Urinary bladder (tissue), 4 donors: Measurements from ENCODE around the gene CHMP2A. TPM values are rescaled to one million over a fixed set of nuclear protein-coding genes. Genes with fewer than 3 reads are reported as not detected.

ENCODE experiments used
- DNase-seq: peaks from one replicate; pipeline ENCODE4 v3.0.0-alpha.2; 2015; ENCODE audit errors: extremely low spot score
- H3K27ac ChIP-seq: one replicate; pipeline ENCODE4 v1.5.1; 2013; ENCODE audit warnings: low read depth, mild to moderate bottlenecking, moderate library complexity
- H3K36me3 ChIP-seq: one replicate; pipeline ENCODE4 v1.6.1; 2013; ENCODE audit warnings: mild to moderate bottlenecking, moderate library complexity; ENCODE audit not compliant: insufficient read depth
- H3K4me1 ChIP-seq: one replicate; pipeline ENCODE4 v1.6.1; 2013; ENCODE audit warnings: mild to moderate bottlenecking, moderate library complexity; ENCODE audit not compliant: insufficient read depth
- H3K4me3 ChIP-seq: one replicate; pipeline ENCODE4 v1.5.1; 2013; ENCODE audit warnings: low read depth, low read length
- WGBS: extraction: QIAGEN DNeasy Blood & Tissue Kit; methylation state at CpG from one replicate; pipeline ENCODE4 v1.1.7; 2013; 5-methylcytosine and 5-hydroxymethylcytosine counted together
- polyA plus RNA-seq: library from polyadenylated mRNA; stranded (reverse); fragments of 200-250 nt; gene quantifications from one replicate; pipeline ENCODE4 v1.2.3, GENCODE V29; 2013
- total RNA-seq: library from RNA; depleted of rRNA; stranded (reverse); fragments of >200 nt; gene quantifications from one replicate; pipeline ENCODE4 v1.2.3, GENCODE V29; 2014
- donor health status: healthy with polysubstance abuse.
- donor health status: healthy.

The CHMP2A gene
- total and polyA plus RNA-seq, 2 donors: 38.4 to 212 TPM

DNA sequence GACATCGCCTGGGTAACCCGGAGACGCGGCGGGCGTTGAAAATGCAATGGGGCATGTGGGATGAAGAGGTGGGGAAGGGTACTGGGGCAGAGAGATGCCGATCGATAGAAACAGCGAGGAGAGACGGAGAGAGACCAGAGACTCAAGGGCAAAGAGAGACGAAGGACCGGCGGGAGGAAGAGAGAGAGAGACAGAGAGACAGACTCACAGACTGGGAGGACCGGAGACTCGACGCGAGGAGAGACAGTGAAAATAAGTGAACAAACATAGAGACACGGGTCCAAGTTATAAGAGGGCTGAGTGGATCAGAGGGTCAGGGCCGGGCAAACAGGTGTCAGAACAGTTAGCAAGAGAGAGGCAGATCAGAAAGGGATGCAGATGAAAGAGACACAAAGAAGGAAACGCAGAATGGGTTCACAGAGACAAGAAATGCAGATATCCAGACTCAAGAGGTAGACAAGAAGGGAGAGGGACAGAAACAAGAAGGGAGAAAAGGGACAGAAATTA, 18.8 kb upstream of the CHMP2A start:
- Histone ChIP-seq H3K27ac (peak overlapping the region; percentile 93), H3K4me3 (peak overlapping the region; percentile 29), H3K36me3 (no peaks in the 10 kb centered on the region), H3K4me1 (no peaks in the 10 kb centered on the region)
- under 1% methylated on average over 20 of the region's 20 CpGs for WGBS
- DNase-seq: no peak

DNA sequence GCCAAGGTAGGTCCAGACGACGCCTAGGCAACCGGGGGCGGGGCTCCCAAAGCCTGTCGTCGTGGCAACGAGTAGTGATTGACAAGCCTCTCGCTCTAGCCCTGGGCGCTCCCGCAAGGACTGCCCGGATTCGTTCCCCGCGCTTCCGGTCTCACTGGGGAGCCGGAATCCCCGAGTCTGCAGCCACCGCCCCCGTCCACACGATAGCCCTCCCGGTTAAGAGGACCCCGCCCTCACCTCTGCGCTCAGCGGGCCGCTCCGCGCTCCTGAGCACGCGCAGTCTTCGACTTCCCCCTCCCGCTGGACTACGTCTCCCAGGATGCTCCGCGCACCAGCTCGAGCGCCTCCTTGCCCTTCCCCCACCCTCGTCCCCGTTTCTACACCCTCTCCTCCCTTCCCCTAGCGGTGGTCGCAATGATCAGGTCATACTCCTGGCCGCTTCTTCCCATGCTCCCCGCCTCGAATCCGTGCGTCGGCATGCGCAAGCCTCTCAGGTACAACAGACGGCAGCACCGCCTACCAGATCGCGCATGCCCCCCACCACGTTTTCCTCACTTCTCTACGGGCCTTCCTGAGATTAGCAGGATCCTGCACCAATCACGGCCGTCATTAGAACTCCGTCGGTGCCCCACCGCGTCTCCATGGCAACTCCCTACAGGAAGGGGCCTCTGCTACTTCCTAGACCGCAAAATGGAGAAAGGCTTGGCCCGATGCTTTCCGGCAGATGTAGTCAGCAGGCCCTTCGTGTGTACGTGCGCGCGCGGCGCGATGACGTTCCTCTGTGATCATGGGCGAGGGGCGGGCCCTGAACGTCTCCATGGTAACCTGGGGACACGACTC, 18.1 kb upstream of the CHMP2A start, which contains the start of gene MZF1:
MZF1 (minus strand) TSS at position 518 of the 840 bp plus-strand sequence. CDS start 1,946 bp downstream, outside the sequence.
- DNase-seq: peak; percentile 100
- peak within 1 kb of the TSS; percentile 93 for H3K27ac ChIP-seq
- H3K36me3 ChIP-seq: no peaks in the 10 kb centered on the region
- peak within 1 kb of the TSS; percentile 45 for H3K4me3 ChIP-seq
- whole genome bisulfite sequencing: under 1% methylated on average over 75 of the region's 75 CpGs
- H3K4me1 ChIP-seq: no peaks in the 10 kb centered on the region

DNA sequence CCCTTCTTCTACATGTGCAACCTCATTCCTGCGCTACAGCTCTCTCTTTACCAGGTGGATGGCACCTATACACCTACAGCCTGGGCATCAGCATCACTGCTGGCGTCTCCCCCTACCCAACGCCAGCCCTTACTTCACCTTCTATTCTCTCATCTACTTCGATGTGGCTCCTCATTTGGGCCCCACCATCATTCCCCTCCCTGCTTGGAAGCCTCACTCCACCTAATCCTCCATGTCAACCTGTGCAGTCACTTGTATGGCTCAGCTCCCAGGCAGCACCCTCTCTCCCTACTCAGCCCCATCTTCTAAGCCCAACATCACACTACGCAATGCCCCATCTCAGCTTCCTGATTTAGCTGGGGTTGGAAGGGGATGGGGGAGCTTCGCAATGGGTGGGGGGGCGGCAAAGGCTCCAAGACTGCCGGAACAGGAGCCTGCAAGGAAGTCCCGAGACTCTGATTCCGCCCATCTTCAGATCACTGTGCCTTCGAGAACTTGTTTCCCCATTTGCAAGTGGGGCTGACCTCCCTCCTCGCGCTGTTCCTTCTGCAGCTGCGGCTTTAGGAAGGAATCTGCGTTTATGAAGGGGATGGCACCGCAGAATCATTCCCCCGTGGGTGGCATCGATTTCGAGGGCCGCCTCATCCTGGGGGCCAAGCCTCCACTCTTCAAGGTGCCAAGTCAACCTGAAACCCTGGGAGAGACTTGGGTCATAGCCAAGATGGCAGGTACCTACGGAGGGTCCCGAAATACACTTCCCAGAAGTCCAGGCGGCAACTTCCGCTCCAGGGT, 17.3 kb upstream of the CHMP2A start:
- Histone ChIP-seq H3K4me1 (no peaks in the 10 kb centered on the region), H3K36me3 (no peaks in the 10 kb centered on the region), H3K4me3 (peak overlapping the region; percentile 45), H3K27ac (no peak overlapping the region)
- 40% methylated on average over 24 of the region's 24 CpGs for WGBS
- no peak for DNase-seq

DNA sequence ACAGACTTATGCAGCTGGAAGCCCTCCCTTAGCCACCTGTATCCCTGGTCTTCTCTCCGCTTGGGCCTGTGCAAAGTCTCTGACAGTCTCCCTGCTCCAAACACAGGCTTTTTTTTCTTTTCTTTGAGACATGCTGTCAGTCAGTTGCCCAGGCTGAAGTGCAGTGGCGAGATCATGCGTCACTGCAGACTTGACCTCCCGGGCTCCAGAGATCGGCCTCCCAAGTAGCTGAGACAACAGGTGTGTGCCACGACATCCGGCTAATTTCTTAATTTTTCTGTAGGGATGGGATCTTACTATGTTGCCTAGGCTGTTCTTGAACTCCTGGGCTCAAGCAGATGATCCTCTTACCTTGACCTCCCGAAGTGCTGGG, 16.7 kb upstream of the CHMP2A start:
- Histone ChIP-seq H3K36me3 (no peaks in the 10 kb centered on the region), H3K4me1 (no peaks in the 10 kb centered on the region), H3K27ac (no peak overlapping the region), H3K4me3 (no peak overlapping the region)
- no peak for DNase-seq
- 97% methylated on average over 8 of the region's 8 CpGs for WGBS

DNA sequence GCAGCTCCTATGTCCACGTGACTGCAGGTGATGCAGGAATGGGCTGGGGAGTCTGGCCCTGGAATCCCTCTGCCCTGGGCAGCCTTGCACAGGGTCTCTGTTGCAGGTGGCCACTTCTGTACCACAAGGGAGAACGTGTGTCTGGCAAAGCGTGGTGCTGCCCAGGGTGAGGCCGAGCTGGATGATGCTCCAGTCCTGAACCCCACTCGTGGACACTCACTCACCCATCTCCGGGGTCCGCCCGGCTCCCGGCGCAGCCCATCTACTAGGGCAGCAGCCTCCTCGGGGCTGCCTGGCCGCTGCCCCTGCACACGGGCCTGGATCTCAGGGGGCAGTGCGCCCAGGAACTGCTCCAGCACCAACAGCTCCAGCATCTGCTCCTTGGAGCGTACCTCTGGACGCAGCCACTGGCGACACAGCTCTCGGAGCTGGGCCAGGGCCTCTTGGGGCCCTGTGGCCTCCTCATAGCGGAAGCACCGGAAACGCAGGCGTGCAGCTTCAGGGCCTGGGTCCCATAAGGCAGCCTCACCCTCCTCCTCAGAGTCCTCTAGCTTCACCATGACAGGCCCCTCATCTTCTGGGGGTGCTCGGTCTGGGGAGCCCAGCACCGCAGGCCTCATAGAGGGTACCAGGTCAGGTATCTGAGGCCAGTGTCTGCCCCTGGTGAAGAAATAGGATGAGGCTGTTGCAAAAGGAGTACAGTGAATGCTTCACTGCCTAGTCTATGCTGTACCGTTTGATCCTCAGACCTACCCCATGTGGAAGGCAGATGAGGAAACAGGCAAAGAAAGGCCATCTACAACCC, 16.1 kb upstream of the CHMP2A start:
- no peak overlapping the region for H3K4me3 ChIP-seq
- WGBS: 94% methylated on average over 25 of the region's 25 CpGs
- DNase-seq: no peak
- no peak overlapping the region for H3K27ac ChIP-seq
- no peaks in the 10 kb centered on the region for H3K36me3 ChIP-seq
- H3K4me1 ChIP-seq: no peaks in the 10 kb centered on the region

DNA sequence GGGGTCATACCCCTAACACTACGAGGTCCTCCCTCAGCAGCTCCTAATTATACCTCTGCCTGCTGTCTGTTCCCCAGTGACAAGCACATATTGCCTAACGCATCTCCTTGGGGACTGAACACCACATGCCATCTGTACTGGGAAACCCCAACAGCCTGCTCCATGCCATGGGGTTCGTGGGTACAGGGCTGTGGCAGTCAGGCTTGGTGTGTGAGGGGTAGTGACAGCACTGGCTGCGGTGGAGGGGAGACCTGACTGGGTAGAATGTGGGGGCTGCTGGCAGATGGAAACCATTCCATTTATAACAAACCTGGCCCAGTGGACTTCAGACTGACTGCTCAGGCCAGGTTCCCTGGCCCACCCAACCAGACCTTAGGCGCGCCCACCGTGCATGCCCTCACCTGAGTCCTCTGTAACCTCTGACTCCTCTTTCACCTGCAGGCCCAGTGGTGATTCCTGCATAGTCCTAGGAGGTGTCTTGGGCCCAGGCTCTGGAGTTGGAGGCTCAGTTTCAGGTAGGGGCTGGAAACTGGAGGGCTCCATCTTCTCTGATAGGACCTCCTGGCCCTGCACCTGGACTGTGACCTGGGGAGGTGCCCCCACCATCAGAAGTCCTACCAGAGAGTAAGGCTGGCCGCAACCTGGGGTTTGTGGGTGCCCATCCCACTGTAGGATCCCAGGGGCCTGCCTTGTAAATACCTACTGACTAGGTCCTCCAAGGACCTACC, 15.2 kb upstream of the CHMP2A start:
- Histone ChIP-seq H3K36me3 (no peaks in the 10 kb centered on the region), H3K4me1 (no peaks in the 10 kb centered on the region), H3K27ac (no peak overlapping the region), H3K4me3 (no peak overlapping the region)
- no peak for DNase-seq
- 86% methylated on average over 8 of the region's 8 CpGs for WGBS

DNA sequence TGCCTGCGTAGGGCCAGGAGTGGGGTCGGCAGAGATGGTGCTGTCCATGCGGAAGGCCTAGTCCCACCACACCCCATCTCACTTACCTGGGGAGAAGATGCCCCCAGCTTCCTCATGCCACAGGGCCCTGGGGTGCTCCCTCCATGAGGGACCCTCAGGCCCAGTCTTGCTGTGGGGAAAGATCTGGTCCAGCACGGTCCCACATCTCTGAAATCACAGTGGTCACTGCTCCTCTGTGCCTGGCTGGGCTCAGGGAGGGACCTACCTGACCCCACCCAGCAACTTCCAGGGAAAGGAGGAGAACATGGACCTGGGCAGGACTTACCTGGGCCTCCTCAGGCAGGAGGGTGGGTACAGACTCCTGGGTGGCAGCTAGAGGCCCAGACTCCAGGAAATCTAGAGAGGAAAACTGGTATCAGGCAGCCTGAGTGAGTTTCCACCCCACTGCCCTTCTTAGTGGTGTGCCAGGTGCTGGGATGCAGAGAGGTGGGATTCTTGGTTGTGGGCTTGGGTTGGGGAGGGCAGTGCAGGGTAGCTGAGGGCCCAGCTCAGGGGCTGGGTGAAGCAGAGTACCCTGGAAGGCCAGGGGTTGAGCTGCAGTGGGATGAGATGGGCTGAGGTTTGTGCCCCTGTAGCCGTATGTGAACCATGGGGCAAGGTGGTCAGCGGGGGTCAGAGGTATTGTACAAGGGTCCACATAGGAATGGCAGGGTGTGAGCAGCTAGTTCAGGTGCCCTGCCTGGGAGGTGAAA, 14.5 kb upstream of the CHMP2A start:
- no peak for DNase-seq
- no peak overlapping the region for H3K4me3 ChIP-seq
- WGBS: 95% methylated on average over 6 of the region's 6 CpGs
- H3K36me3 ChIP-seq: no peaks in the 10 kb centered on the region
- H3K4me1 ChIP-seq: no peaks in the 10 kb centered on the region
- H3K27ac ChIP-seq: no peak overlapping the region

DNA sequence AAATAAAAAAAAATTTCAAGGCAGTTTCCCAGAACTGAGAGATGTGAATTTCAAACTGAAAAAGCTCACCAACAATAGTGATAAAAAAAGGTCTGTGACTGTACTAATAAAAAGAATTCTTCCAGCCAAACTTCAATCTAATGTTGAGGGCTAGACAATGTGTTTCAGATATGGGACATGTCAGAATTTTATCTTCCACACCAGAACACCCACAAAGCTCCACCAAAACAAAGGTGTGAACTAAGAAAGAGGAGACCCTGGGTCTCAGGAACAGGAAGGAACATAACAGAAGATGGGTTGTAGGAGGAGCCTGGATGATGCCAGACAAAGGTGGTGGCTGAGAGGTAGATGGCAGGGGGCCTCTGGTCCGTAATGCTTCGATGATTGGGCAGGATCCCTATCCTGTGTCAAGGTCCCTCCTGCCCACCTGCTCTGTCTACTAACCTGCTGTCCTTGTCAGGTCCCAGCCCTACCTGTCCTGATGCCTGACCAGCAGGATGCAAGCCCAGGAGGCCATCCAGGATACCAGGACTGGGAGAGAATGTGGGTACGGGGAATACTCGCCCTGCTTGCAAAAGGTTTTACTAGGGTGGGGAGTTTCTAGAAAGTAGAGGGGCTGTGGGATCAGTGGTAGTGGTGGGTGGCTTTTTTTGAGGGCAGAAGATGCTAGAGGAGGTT, 13.7 kb upstream of the CHMP2A start:
- no peak for DNase-seq
- 96% methylated on average over 4 of the region's 4 CpGs for WGBS
- Histone ChIP-seq H3K4me3 (no peak overlapping the region), H3K27ac (no peak overlapping the region), H3K4me1 (no peaks in the 10 kb centered on the region), H3K36me3 (no peaks in the 10 kb centered on the region)

DNA sequence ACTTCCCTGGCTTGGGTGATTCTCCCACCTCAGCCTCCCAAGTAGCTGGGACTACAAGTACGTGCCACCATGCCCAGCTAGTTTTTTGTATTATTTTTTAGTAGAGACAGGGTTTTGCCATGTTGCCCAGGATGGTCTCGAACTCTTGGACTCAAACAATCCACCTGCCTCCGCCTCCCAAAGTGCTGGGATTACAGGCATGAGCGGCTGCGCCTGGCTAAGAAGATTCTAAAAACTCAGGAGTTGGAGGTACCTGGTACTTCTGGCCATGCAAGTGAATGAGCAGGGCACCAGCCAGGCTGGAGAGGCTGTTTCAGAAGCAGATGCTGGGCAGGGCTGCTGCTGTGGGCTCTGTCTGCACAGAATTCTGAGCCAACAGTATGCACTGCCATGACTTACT, 12.1 kb upstream of the CHMP2A start:
- Histone ChIP-seq H3K4me1 (no peaks in the 10 kb centered on the region), H3K36me3 (no peaks in the 10 kb centered on the region), H3K27ac (no peak overlapping the region), H3K4me3 (no peak overlapping the region)
- DNase-seq: no peak
- 95% methylated on average over 5 of the region's 5 CpGs for WGBS

DNA sequence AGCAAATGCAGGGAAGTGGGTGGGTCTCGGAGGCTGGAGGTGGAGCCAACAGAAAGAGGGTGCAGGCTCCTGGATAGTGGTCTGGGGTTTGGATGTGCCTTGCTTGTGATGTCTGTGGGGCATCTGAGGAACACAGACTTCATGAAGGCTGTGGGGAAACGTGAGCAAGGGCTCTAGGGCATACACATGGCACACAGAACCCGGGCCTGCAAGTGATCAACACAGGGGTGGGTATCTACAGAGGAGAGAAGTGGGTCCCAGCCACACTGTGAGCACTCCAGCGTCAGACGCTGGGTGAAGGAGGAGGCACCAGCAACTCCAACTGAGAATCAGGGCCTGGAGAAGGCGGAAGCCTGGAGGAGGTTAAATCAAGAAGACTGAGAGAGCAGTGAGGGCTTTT, 8.9 kb upstream of the CHMP2A start:
- Histone ChIP-seq H3K36me3 (no peaks in the 10 kb centered on the region), H3K4me1 (no peaks in the 10 kb centered on the region), H3K27ac (no peak overlapping the region), H3K4me3 (no peak overlapping the region)
- no peak for DNase-seq
- WGBS: 79% methylated on average over 6 of the region's 6 CpGs

DNA sequence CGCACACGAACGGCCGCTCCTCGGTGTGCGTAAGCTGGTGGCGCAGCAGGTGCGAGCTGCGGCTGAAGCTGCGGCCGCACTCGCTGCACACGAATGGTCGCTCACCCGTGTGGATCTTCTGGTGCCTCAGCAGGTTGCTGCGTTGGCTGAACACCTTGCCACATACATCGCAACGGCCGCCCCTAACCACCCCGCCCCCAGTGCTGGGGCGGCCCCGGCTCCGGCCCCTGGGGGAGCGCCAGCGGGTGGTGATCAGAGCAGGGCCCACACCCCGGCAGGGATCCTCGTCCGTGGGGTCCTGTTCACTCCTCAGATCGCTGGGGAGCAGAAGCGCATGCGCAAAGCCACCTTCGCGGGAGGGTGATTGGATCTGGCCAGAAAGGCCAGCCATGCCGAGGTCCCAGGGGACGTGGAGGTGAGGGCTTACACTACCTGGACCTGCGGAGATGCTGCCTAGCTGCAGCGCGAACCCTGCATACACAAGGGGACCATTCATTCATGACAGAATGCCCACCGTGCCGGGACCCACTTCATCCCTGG, 8.2 kb upstream of the CHMP2A start:
- WGBS: 4% methylated on average over 40 of the region's 40 CpGs
- no peaks in the 10 kb centered on the region for H3K4me1 ChIP-seq
- no peak overlapping the region for H3K27ac ChIP-seq
- DNase-seq: no peak
- H3K36me3 ChIP-seq: no peaks in the 10 kb centered on the region
- peak overlapping the region; percentile 12 for H3K4me3 ChIP-seq
